Measurements from ENCODE around the gene EXOC3L1.

Gene EXOC3L1

GRCh38 chr16:67213197-67214019 is 23.5 kb upstream of the EXOC3L1 start:
- no peak overlapping the region for H3K4me3 ChIP-seq (ENCODE audit: control insufficient read depth, low read depth, low read length)
- TF ChIP-seq CTCF (IDR thresholded peaks at IDR 0.05; ENCODE audit: control insufficient read depth, insufficient read depth, low read depth, low read length, missing control alignments), result no peak
- no peak for DNase-seq (ENCODE audit: low read depth)

GRCh38 chr16:67212766-67213165 is 22.8 kb upstream of the EXOC3L1 start:
- no peak for DNase-seq (ENCODE audit: low read depth)
- no peak overlapping the region for H3K4me3 ChIP-seq (ENCODE audit: control insufficient read depth, low read depth, low read length)
- no peak for TF ChIP-seq CTCF (IDR thresholded peaks at IDR 0.05; ENCODE audit: control insufficient read depth, insufficient read depth, low read depth, low read length, missing control alignments)

- no peak for TF ChIP-seq CTCF (IDR thresholded peaks at IDR 0.05; ENCODE audit: control insufficient read depth, insufficient read depth, low read depth, low read length, missing control alignments)
- DNase-seq (ENCODE audit: low read depth), result no peak
- H3K4me3 ChIP-seq (ENCODE audit: control insufficient read depth, low read depth, low read length), result no peak overlapping the region
These were observed 21.7 kb upstream of the EXOC3L1 start for GRCh38 chr16:67211674-67212073.

- TF ChIP-seq CTCF (IDR thresholded peaks at IDR 0.05; ENCODE audit: control insufficient read depth, insufficient read depth, low read depth, low read length, missing control alignments), result no peak
- H3K4me3 ChIP-seq (ENCODE audit: control insufficient read depth, low read depth, low read length), result no peak overlapping the region
- no peak for DNase-seq (ENCODE audit: low read depth)
These were observed 20.4 kb upstream of the EXOC3L1 start for GRCh38 chr16:67210069-67210937.

- DNase-seq (ENCODE audit: low read depth), result no peak
- no peak for TF ChIP-seq CTCF (IDR thresholded peaks at IDR 0.05; ENCODE audit: control insufficient read depth, insufficient read depth, low read depth, low read length, missing control alignments)
- H3K4me3 ChIP-seq (ENCODE audit: control insufficient read depth, low read depth, low read length), result no peak overlapping the region
These were observed 19.6 kb upstream of the EXOC3L1 start for GRCh38 chr16:67209565-67209964.

- H3K4me3 ChIP-seq (ENCODE audit: control insufficient read depth, low read depth, low read length), result no peak overlapping the region
- no peak for DNase-seq (ENCODE audit: low read depth)
- no peak for TF ChIP-seq CTCF (IDR thresholded peaks at IDR 0.05; ENCODE audit: control insufficient read depth, insufficient read depth, low read depth, low read length, missing control alignments)
These were observed 18.4 kb upstream of the EXOC3L1 start for GRCh38 chr16:67208154-67208896.

All from AG09309 (cell line).